Endothelial cell of umbilical vein (primary cell): ENCODE data around the gene LAIR1. TPM values are rescaled to one million over a fixed set of nuclear protein-coding genes. Genes with fewer than 3 reads are reported as not detected.

Source experiments
- BruUV-seq: library from RNA; stranded (reverse); fragments of 400-500 nt; replicated peaks from 2 replicates; lab custom pipeline; 2021; lab: Mats Ljungman, UMichigan
- CTCF ChIA-PET: fragments of 300-600, 350-600 bp; sonication (Branson Sonifier 250); formaldehyde crosslinking; loops from one replicate; lab custom pipeline; 2021; ENCODE audit warnings: antibody characterized with exemption, inconsistent platforms; lab: Charles Lee
- POLR2A ChIA-PET: fragments of 300-600, 350-600 bp; sonication (Branson Sonifier 250); formaldehyde crosslinking; loops from one replicate; lab custom pipeline; 2021; ENCODE audit warnings: antibody characterized with exemption, inconsistent platforms; lab: Charles Lee
- DNase-seq: peaks from one replicate; pipeline ENCODE4 v3.0.0-alpha.2; 2011; ENCODE audit warnings: low read depth, low spot score
- FAIRE-seq: peaks from 2 replicates; lab custom pipeline; 2011; peaks lifted over from hg19 to GRCh38; lab: Jason Lieb, UNC
- H2AFZ ChIP-seq: 2 replicates; pipeline ENCODE4 v1.6.0; 2012; ENCODE audit warnings: low read depth, low read length, control low read depth, inconsistent platforms
- H3K27ac ChIP-seq: 2 replicates; pipeline ENCODE4 v1.5.1; 2011; ENCODE audit warnings: low read depth, mild to moderate bottlenecking, control low read depth, low read length, moderate library complexity; ENCODE audit not compliant: insufficient read depth
- H3K27me3 ChIP-seq, 2 experiments: 2 replicates each; pipeline versions ENCODE4 v1.6.0 to v1.6.1; 2011; ENCODE audit warnings: low read length in 2 of 2, mixed read lengths in 1 of 2; ENCODE audit not compliant: control insufficient read depth in 2 of 2, insufficient read depth in 2 of 2
- H3K36me3 ChIP-seq, 2 experiments: 2 replicates in 1 of 2; 3 replicates in 1 of 2; pipeline ENCODE4 v1.5.1; 2011; ENCODE audit warnings: low read length in 2 of 2, mild to moderate bottlenecking in 1 of 2, moderate library complexity in 1 of 2; ENCODE audit not compliant: control insufficient read depth in 2 of 2, insufficient read depth in 2 of 2; ENCODE audit errors: extremely low read depth in 1 of 2
- H3K4me1 ChIP-seq: 3 replicates; pipeline ENCODE4 v1.5.1; 2011; ENCODE audit warnings: mild to moderate bottlenecking, low read length; ENCODE audit not compliant: control insufficient read depth, insufficient read depth; ENCODE audit errors: extremely low read depth
- H3K4me2 ChIP-seq: 2 replicates; pipeline ENCODE4 v1.6.1; 2011; ENCODE audit warnings: low read length, control low read depth, mixed read lengths; ENCODE audit not compliant: insufficient read depth
- H3K4me3 ChIP-seq, 3 experiments: fragments of 200-600 bp in 1 of 3; sonication (generic), shearing (Covaris generic) in 1 of 3; replicated peaks in 1 of 3; 2 replicates each; pipeline ENCODE4 v1.5.1; 2011 to 2016; ENCODE audit warnings: control low read depth in 3 of 3, low read length in 3 of 3, mild to moderate bottlenecking in 2 of 3, inconsistent platforms in 1 of 3, low read depth in 1 of 3, moderate library complexity in 1 of 3; ENCODE audit not compliant: insufficient read depth in 1 of 3
- H3K79me2 ChIP-seq: 2 replicates; pipeline ENCODE4 v1.6.0; 2012; ENCODE audit warnings: low read length, inconsistent platforms; ENCODE audit not compliant: control insufficient read depth, insufficient read depth
- H3K9ac ChIP-seq: replicated peaks from 2 replicates; pipeline ENCODE3; 2011; ENCODE audit warnings: low read length, control low read depth; ENCODE audit not compliant: insufficient read depth; ENCODE audit errors: extremely low read depth
- H3K9me1 ChIP-seq: replicated peaks from 3 replicates; pipeline ENCODE4 v1.6.0; 2011; ENCODE audit warnings: mild to moderate bottlenecking, low read length; ENCODE audit not compliant: control insufficient read depth, insufficient read depth; ENCODE audit errors: extremely low read depth
- H3K9me3 ChIP-seq: replicated peaks from 2 replicates; pipeline ENCODE4 v1.5.1; 2012; ENCODE audit warnings: low read length, inconsistent platforms; ENCODE audit not compliant: control insufficient read depth, insufficient read depth
- H4K20me1 ChIP-seq: replicated peaks from 2 replicates; pipeline ENCODE3; 2011; ENCODE audit warnings: mild to moderate bottlenecking, low read length; ENCODE audit not compliant: control insufficient read depth, insufficient read depth; ENCODE audit errors: extremely low read depth
- CTCF ChIP-seq, 2 donors: IDR thresholded peaks; 1 replicate in 1 of 2; 2 replicates in 1 of 2; pipeline ENCODE4 v1.5.1; 2011; ENCODE audit warnings: low read length in 2 of 2, mild to moderate bottlenecking in 2 of 2, moderate library complexity in 2 of 2, control low read depth in 1 of 2, inconsistent platforms in 1 of 2, low read depth in 1 of 2; ENCODE audit not compliant: insufficient read depth in 1 of 2; ENCODE audit errors: extremely low read depth in 1 of 2
- EZH2 ChIP-seq: IDR thresholded peaks from 2 replicates; pipeline ENCODE4 v1.6.1; 2012; ENCODE audit warnings: borderline replicate concordance, low read depth, mild to moderate bottlenecking, moderate library complexity, low read length, inconsistent platforms; ENCODE audit not compliant: severe bottlenecking
- FOS ChIP-seq: IDR thresholded peaks from 2 replicates; pipeline ENCODE4 v1.6.1; 2011; ENCODE audit warnings: mild to moderate bottlenecking, low read length, moderate library complexity, borderline replicate concordance; ENCODE audit not compliant: insufficient read depth
- GATA2 ChIP-seq: IDR thresholded peaks from 2 replicates; pipeline ENCODE4 v1.7.0; 2011; ENCODE audit warnings: low read depth, mild to moderate bottlenecking, moderate library complexity, mixed read lengths, low read length; ENCODE audit not compliant: insufficient read length, insufficient read depth
- JUN ChIP-seq: IDR thresholded peaks from 2 replicates; pipeline ENCODE4 v1.6.1; 2011; ENCODE audit warnings: borderline replicate concordance, low read depth; ENCODE audit not compliant: insufficient read length, insufficient read depth
- MAX ChIP-seq: IDR thresholded peaks from 2 replicates; pipeline ENCODE4 v1.6.1; 2011; ENCODE audit not compliant: insufficient read depth, insufficient read length
- MYC ChIP-seq: IDR thresholded peaks from one replicate; pipeline ENCODE4 v1.6.1; 2011; ENCODE audit warnings: mild to moderate bottlenecking, low read depth, low read length
- POLR2A ChIP-seq: IDR thresholded peaks from 2 replicates; pipeline ENCODE4 v1.6.1; 2012; ENCODE audit warnings: low read depth, mild to moderate bottlenecking, control low read depth, low read length
- POLR2AphosphoS5 ChIP-seq: IDR thresholded peaks from 2 replicates; pipeline ENCODE4 v1.6.1; 2012; ENCODE audit warnings: low read depth, mild to moderate bottlenecking, control low read depth, low read length, moderate library complexity; ENCODE audit not compliant: insufficient read depth
- dilution Hi-C: fragments of 300-500 bp; cut with MboI; formaldehyde crosslinking; loops from one replicate; pipeline ENCODE4 v1.15.0; 2019; ENCODE audit warnings: low sequenced_read_pairs; ENCODE audit not compliant: extremely low pct_ligation_motif_present
- intact Hi-C: fragments of 100-400 bp; cut with micrococcal nuclease; formaldehyde crosslinking; loops from one replicate; pipeline ENCODE4 v1.10.0; 2022
- polyA plus RNA-seq, 4 experiments: library from polyadenylated mRNA; depleted of rRNA in 3 of 4; stranded (reverse) in 3 of 4; unstranded in 1 of 4; fragments of >200 nt; gene quantifications; 2 replicates each; pipeline versions ENCODE4 v1.2.1 to v1.2.3, GENCODE V29; 2011 to 2012; ENCODE audit warnings: missing spikeins in 1 of 4
- total RNA-seq: library from RNA; stranded (reverse); gene quantifications from 2 replicates; pipeline ENCODE4 v1.2.3, GENCODE V29; 2021

LAIR1 gene
- total and polyA plus RNA-seq, 2 donors (not counting 3 experiments of a cell fraction or from before 2014, with no cell fraction given): not detected

- H3K36me3 ChIP-seq: no peaks in the 10 kb centered on the region
- dilution Hi-C loops: no loop called here
- H3K4me2 ChIP-seq: no peak overlapping the region
- POLR2A ChIA-PET: no interaction called here
- no peaks in the 10 kb centered on the region for H3K9me1 ChIP-seq
- H3K9ac ChIP-seq: no peak overlapping the region
- H3K27ac ChIP-seq: no peak overlapping the region
- no peaks in the 10 kb centered on the region for H3K9me3 ChIP-seq
- DNase-seq: no peak
- CTCF ChIA-PET: interaction anchor here (0.6 kb wide), 1 partner anchor 56 kb away, joined by 3 read pairs; no protein-coding TSS in a partner anchor
- H3K4me3 ChIP-seq: no peak overlapping the region
- no peak for TF ChIP-seq MAX
- TF ChIP-seq GATA2: no peak
- no peak for TF ChIP-seq FOS
- no peak for TF ChIP-seq JUN
- TF ChIP-seq EZH2: no peak
- TF ChIP-seq MYC: no peak
- no peak for TF ChIP-seq POLR2A
- no peak for TF ChIP-seq CTCF (IDR thresholded peaks at IDR 0.05; ENCODE audit: extremely low read depth in 1 of 2, insufficient read depth in 1 of 2, low read depth in 1 of 2, low read length in 2 of 2)
- no peak for TF ChIP-seq POLR2AphosphoS5
- BruUV-seq: no TSS peak
- no peak overlapping the region for H2AFZ ChIP-seq
- peaks cover 0 to 2% of the 10 kb centered on the region in 2 experiments for H3K27me3 ChIP-seq
- H4K20me1 ChIP-seq: no peaks in the 10 kb centered on the region
- H3K4me1 ChIP-seq: no peaks in the 10 kb centered on the region
- H3K79me2 ChIP-seq: no peaks in the 10 kb centered on the region
- intact Hi-C loops: no loop called here
- FAIRE-seq: no peak
Observed at GRCh38 chr19:54319892-54320670, 44.6 kb downstream of the LAIR1 start.
